ELF-1 (cell line): ENCODE results near the gene TTLL12.

Source experiments
- DNase-seq: peaks from one replicate; pipeline ENCODE4 v3.0.0-alpha.2; 2016; ENCODE audit warnings: low read depth, low spot score

The TTLL12 gene

GRCh38 chr22:43213962-43214361 lies 27.0 kb upstream of the TTLL12 start:
- no peak for DNase-seq

GRCh38 chr22:43213051-43213450 lies 26.1 kb upstream of the TTLL12 start:
- DNase-seq = peak; percentile 63

- DNase-seq = no peak
Observed at GRCh38 chr22:43212434-43212952, 25.6 kb upstream of the TTLL12 start.

GRCh38 chr22:43211941-43212433 lies 25.1 kb upstream of the TTLL12 start:
- no peak for DNase-seq

- no peak for DNase-seq
Observed at GRCh38 chr22:43210631-43211515, 23.9 kb upstream of the TTLL12 start.

- no peak for DNase-seq
Observed at GRCh38 chr22:43209971-43210370, 23.0 kb upstream of the TTLL12 start.

GRCh38 chr22:43209523-43209890 lies 22.6 kb upstream of the TTLL12 start:
- no peak for DNase-seq

GRCh38 chr22:43208703-43209522 lies 22.0 kb upstream of the TTLL12 start:
- DNase-seq = no peak

- no peak for DNase-seq
Observed at GRCh38 chr22:43207849-43208702, 21.1 kb upstream of the TTLL12 start.

- DNase-seq = no peak
Observed at GRCh38 chr22:43207386-43207785, 20.5 kb upstream of the TTLL12 start.

- no peak for DNase-seq
Observed at GRCh38 chr22:43206509-43207161, 19.7 kb upstream of the TTLL12 start.

GRCh38 chr22:43205748-43206508 lies 19.0 kb upstream of the TTLL12 start:
- no peak for DNase-seq

- DNase-seq = no peak
Observed at GRCh38 chr22:43205261-43205691, 18.3 kb upstream of the TTLL12 start.

GRCh38 chr22:43203471-43203981 lies 16.6 kb upstream of the TTLL12 start:
- peak; percentile 75 for DNase-seq

GRCh38 chr22:43202756-43203410 lies 15.9 kb upstream of the TTLL12 start:
- peak; percentile 34 for DNase-seq

GRCh38 chr22:43202326-43202725 lies 15.4 kb upstream of the TTLL12 start:
- DNase-seq = no peak

GRCh38 chr22:43201486-43202219 lies 14.7 kb upstream of the TTLL12 start:
- no peak for DNase-seq

- no peak for DNase-seq
Observed at GRCh38 chr22:43200555-43200954, 13.6 kb upstream of the TTLL12 start.

GRCh38 chr22:43200031-43200430 lies 13.1 kb upstream of the TTLL12 start:
- no peak for DNase-seq
